ENCODE results near the gene RELB.

Gene RELB

DNA sequence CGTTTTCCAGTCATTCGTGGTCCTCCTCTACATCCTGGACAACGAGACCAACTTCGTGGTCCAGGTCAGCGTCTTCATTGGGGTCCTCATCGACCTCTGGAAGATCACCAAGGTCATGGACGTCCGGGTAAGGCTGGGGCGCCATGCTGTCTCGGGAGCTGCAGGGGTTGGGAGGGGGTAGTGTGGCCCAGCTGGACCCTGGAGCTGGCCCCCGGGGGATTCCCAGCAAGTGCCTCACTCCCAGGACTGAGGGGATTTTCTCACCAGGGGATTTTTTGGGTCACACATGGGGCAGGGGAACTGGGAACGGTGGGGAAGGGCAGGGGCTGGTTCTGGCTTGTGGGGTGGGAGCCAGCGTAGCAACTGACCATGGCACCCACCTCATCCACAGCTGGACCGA, 10.8 kb upstream of the RELB start:
- H3K27ac ChIP-seq: no peak overlapping the region
- H3K27me3 ChIP-seq (ENCODE audit: insufficient read depth, low read depth, severe bottlenecking): no peaks in the 10 kb centered on the region
- H3K9me3 ChIP-seq (ENCODE audit: severe bottlenecking): no peaks in the 10 kb centered on the region
- peaks cover 28% of the 10 kb centered on the region for H3K36me3 ChIP-seq
- no peak for DNase-seq
- H3K4me3 ChIP-seq (ENCODE audit: low read depth, low read length): no peak overlapping the region
- TF ChIP-seq, protein P1, sequence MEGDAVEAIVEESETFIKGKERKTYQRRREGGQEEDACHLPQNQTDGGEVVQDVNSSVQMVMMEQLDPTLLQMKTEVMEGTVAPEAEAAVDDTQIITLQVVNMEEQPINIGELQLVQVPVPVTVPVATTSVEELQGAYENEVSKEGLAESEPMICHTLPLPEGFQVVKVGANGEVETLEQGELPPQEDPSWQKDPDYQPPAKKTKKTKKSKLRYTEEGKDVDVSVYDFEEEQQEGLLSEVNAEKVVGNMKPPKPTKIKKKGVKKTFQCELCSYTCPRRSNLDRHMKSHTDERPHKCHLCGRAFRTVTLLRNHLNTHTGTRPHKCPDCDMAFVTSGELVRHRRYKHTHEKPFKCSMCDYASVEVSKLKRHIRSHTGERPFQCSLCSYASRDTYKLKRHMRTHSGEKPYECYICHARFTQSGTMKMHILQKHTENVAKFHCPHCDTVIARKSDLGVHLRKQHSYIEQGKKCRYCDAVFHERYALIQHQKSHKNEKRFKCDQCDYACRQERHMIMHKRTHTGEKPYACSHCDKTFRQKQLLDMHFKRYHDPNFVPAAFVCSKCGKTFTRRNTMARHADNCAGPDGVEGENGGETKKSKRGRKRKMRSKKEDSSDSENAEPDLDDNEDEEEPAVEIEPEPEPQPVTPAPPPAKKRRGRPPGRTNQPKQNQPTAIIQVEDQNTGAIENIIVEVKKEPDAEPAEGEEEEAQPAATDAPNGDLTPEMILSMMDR (IDR thresholded peaks at IDR 0.05; ENCODE audit: low read depth, low read length): no peak

DNA sequence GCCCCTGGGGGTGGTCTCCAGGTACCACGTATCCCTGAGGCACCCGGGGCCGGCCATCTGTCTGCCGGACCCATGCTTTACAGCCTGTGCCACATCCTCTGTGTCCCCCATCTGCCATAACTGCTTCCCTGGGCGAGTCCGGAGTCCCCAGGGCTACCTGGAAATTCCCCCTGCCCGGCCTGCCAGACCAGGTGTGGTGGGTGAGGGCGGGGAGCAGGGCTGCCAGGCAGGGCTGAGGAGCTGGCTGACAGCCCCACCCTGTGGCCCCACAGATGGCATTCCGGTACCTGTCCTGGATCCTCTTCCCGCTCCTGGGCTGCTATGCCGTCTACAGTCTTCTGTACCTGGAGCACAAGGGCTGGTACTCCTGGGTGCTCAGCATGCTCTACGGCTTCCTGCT, 10.3 kb upstream of the RELB start:
- DNase-seq: no peak
- no peaks in the 10 kb centered on the region for H3K9me3 ChIP-seq (ENCODE audit: severe bottlenecking)
- H3K36me3 ChIP-seq: peaks cover 28% of the 10 kb centered on the region

DNA sequence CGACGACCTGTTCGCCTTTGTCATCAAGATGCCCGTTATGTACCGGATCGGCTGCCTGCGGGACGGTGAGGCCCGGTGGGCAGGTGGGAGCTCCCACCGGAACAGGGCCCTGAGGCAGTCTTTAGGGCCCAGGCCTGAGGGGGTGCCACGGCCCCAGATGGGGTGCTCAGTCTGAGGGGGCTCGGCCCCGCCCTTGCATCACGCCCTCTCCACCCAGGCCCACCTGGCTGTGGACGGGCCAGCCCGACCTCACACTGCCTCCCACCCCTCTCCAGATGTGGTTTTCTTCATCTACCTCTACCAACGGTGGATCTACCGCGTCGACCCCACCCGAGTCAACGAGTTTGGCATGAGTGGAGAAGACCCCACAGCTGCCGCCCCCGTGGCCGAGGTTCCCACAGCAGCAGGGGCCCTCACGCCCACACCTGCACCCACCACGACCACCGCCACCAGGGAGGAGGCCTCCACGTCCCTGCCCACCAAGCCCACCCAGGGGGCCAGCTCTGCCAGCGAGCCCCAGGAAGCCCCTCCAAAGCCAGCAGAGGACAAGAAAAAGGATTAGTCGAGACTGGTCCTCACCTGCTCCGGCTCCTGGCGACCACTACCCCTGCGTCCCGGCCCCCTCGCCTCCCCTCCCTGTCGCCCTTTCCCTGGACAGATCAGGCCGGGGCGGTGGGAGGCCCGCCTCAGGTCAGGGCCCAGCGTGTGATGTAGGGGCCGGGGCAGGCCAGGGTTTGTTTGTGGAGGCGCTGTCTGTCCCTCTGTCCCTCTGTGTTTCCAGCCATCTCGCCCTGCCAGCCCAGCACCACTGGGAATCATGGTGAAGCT, 8.7 kb upstream of the RELB start:
- no peaks in the 10 kb centered on the region for H3K9me3 ChIP-seq (ENCODE audit: severe bottlenecking)
- no peak for DNase-seq
- H3K27ac ChIP-seq: no peak overlapping the region
- H3K27me3 ChIP-seq (ENCODE audit: insufficient read depth, low read depth, severe bottlenecking): no peaks in the 10 kb centered on the region
- H3K36me3 ChIP-seq: peaks cover 28% of the 10 kb centered on the region
- H3K4me3 ChIP-seq (ENCODE audit: low read depth, low read length): no peak overlapping the region
- TF ChIP-seq, protein P1 (IDR thresholded peaks at IDR 0.05; ENCODE audit: low read depth, low read length): no peak

More for the DNA sequence above, 10.3 kb upstream of the RELB start:
- Histone ChIP-seq H3K27ac (no peak overlapping the region), H3K27me3 (ENCODE audit: insufficient read depth, low read depth, severe bottlenecking) (no peaks in the 10 kb centered on the region), H3K4me3 (ENCODE audit: low read depth, low read length) (no peak overlapping the region)
- TF ChIP-seq, protein P1 (IDR thresholded peaks at IDR 0.05; ENCODE audit: low read depth, low read length): no peak

DNA sequence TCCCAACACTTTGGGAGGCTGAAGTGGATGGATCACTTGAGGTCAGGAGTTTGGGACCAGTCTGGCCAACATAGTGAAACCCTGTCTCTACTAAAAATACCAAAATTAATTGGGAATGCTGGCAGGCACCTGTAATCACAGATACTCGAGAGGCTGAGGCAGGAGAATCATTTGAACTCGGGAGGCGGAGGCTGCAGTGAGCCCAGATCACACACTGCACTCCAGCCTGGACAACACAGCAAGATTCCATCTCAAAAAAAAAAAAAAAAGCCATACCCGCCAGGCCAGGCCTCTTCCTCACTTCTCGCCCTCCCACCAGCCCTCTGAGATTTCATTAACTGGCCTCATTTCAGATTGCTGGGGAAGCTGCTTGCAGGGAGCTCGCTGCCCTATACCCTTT, 7.7 kb upstream of the RELB start:
- Histone ChIP-seq H3K9me3 (ENCODE audit: severe bottlenecking) (no peaks in the 10 kb centered on the region), H3K4me3 (ENCODE audit: low read depth, low read length) (no peak overlapping the region), H3K36me3 (peaks cover 25% of the 10 kb centered on the region), H3K27ac (no peak overlapping the region), H3K27me3 (ENCODE audit: insufficient read depth, low read depth, severe bottlenecking) (no peaks in the 10 kb centered on the region)
- TF ChIP-seq, protein P1 (IDR thresholded peaks at IDR 0.05; ENCODE audit: low read depth, low read length): no peak
- no peak for DNase-seq

DNA sequence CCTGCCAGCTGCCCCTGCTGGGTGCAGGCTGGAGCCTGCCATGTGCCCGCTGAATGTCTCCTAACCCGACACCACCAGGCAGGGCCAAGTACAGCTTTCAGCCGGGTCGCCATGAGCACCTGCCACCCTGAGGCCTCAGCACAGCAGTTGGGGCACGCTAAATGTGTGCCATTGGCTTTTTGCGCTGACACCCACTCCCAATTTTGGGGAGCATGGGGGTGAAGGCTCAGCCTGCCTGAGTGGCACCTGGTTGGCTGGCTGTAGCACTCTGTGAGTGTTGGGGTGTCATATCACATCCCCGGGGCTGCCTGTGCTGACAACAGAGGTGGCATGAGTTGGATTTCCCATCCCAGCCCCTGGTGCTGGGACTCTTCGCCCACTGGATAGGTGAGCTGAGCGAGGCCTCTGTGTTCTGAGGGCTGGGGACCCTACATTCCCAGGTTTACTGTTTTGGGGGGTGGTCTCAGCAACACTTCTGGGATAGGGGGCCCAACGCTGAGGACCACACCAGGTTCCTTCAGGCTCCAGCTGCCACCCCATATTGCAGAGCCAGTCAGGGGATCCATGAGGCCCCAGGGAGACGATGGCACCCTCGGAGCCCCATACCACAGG, 7.2 kb upstream of the RELB start:
- no peak for DNase-seq
- TF ChIP-seq, protein P1 (IDR thresholded peaks at IDR 0.05; ENCODE audit: low read depth, low read length): no peak
- Histone ChIP-seq H3K27ac (no peak overlapping the region), H3K36me3 (peaks cover 20% of the 10 kb centered on the region), H3K4me3 (ENCODE audit: low read depth, low read length) (no peak overlapping the region), H3K9me3 (ENCODE audit: severe bottlenecking) (no peaks in the 10 kb centered on the region), H3K27me3 (ENCODE audit: insufficient read depth, low read depth, severe bottlenecking) (no peaks in the 10 kb centered on the region)
